GM10847 (cell line): Measurements from ENCODE around the gene SERTAD4.

Experiments
- POLR2A ChIP-seq: IDR thresholded peaks from 2 replicates; pipeline ENCODE4 v1.6.1; 2011; ENCODE audit not compliant: insufficient read length; ENCODE audit errors: extremely low read depth

Gene SERTAD4

DNA sequence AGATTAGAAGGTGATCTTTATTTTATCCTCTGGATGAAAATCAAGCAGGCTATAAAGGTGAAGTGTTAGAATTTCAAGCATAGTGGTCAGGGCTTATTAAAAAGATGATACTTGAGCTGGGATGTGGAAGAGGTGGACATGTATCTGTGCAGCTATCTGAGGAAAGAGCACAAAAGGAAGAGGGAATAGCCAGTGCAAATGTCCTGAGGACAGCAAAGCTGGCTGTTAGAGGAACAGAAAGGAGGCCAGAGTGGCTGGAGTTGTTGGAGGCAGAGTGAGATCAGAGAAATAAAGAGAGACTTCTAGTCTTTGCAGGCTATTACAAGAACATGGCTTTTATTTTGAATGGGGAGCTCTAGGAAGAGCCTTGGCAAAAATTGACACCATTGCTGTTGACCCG is 4.4 kb upstream of the SERTAD4 start:
- no peak for TF ChIP-seq POLR2A

DNA sequence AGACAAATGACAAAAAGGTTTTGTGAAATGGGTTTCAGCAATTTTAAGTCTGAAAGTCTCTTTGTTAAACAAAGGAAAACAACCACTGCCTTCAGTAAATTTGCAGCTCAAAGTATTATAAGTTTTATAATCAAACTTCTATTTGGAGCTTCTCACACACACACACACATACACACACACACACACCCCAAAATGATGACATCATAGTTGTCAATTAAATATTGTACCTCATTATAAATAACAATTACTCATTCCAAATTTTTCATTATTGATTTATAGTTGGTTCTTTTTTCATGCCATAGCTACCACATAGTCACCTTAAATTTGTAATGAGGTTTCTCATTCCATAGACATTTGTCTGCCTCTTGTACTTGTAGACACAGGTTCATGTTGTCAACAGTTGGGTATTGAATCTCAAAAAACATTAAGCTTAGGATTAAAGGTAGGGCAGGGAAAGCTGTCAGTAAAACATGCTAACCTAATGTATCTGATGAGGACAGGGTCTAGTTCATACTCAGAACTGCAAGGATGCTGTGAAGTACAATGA is 2.4 kb upstream of the SERTAD4 start:
- TF ChIP-seq POLR2A: no peak

DNA sequence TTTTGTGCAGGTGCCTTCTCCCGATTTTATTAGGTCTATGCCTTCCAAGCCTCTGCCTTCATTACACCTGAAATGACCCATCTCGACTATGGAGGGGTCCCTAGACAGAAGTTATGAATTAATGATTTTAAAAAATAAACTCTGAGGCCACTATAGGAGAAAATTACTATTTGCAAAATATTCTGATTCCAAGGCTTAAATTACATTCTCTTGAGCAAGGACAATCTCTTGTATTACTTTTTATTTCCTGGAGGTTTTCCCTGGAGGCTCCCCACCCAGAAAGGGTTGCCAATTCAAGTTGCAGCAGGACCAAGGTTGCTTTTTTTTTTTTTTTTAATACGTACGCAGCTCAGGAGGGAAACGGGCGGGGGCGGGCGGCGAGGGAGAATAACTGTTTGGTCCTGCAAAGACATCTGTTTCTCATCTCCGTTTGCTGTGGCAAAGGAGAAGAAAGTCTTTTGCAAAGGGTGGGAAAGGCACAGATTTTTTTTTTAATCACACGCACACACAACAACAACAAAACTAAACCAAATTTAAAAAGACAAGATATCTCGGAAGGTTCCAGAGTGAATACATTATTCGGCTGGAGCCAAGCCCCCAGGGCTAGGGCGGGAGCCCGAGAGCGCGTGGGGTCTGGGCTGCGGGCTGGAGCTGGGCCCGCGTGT is 618 bp upstream of the SERTAD4 start:
- no peak for TF ChIP-seq POLR2A

DNA sequence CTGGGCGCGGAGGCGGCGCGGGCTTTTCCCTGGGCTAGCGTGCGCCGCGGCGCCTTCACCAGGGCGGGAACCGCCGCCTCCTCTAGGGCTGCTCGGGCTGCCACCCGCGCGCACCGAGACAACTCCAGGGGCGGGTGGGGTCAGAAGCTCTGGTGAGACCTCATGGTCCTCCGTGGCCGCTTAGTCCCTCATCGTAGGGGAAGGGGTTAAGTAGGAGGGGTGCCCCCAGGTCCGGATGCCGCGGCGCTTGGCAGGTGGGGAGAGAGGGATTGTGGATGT is 559 bp downstream of the SERTAD4 start:
- no peak for TF ChIP-seq POLR2A

DNA sequence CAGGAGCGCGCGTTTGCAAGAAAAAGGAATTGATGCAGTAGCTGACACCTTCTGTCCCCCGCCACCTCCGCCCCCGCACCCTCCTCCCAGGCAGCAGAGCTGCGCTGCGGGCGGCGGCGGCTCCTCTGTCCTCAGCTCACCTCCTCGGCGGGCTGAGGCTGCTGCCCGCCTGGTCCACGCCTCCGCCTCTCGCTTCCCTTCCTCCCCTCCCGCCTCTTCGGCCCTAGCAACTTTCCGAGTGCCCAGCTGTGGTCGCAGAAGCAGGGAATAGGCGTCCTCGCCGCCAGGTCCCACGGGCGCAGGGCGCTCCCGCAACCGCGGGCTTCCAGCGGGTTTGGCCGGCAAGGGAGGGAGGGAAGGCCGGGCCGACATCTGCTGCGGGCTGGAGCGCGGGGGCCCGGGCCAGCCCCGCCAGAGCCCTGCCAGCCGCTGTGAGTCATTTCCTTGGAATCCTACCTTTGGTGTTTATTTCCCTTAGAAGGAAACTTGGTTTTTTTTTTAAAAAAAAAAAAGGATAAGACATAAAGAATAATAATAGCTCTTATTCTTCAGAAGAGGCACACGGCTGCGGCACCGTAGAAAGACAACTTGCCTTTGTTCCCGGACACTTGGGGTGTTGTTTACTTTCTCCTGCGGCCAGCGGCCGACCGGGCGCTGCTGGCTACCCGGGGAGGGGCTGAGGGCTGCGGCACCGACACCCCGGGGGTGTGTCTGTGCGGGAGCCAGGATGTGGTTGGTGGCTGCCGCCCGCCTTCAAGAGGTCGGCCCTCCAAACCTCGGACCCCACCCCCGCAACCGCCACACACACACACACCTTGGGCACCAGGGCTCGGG is 1.1 kb downstream of the SERTAD4 start:
- no peak for TF ChIP-seq POLR2A

DNA sequence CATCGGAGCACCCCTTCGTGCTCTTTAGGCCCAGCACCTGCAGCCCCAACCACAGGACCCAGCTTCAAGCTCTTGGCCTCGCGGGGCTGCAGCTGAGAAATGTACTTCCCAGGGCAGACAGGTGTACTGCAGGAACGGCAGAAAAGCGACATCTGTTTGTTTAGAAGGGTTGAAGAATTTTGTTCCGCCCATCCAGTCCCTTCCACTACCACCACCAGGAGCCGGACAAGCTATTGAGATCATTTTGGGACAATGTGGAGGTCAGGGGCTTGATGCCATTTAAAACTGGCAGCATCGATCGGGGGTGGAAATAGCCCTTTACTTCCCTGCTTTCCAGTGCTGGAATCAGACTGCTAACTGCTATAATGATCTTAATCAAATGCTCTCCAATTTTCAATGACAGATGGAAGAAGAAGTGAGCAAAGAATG is 1.7 kb downstream of the SERTAD4 start:
- TF ChIP-seq POLR2A: no peak

DNA sequence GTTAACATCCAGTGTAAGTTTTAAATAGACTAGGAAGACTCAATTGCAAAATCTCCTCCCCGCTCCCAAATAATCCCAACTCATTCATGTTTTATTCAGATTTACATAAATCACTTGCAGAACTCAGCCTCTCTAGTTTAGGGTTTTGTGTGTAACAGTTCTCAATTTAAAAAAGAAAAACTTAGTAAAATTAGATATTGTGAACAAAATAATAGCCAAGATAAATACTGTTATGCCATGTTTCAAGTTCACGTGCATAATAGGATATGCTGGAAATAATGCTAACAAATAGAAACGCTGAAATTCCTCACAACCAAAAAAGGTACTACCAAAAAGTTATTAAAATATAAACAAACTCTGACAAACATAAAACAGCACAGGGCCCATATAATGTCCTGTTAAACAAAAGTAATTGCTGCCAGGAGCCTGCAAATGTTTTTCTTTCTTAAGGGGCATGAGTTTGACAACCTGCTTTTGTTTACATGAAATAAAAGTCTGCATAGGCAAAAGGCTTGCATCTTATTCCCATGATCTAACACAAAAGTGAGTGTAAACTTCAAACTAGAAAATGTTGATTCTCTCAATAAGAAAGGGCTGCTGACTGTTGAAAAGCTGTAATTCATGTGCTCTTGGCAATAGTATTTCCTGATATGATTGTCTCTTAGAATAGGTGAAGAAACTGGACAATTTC is 2.9 kb downstream of the SERTAD4 start:
- no peak for TF ChIP-seq POLR2A

DNA sequence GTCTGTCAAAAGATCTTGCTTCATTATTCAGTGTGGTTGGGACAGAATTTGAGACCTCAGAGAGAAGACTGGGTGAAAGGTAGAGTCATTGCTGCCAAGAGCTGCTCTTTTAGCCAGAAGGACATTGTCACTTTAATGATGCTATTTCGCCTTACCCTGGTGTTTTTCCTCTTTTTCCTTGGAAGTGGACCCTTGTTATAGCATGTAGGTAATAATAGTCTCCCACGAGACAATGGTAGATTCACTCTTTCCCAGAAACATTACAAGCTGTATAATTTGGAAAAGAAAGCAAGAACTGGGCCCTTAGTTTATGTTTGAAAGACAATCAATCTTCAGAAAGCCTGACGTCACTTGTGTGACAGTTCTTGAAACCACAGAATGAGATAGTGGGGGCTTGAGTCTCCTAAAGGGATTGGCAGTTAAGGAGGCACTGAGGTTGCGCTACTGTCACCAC is 3.8 kb downstream of the SERTAD4 start:
- TF ChIP-seq POLR2A: no peak

DNA sequence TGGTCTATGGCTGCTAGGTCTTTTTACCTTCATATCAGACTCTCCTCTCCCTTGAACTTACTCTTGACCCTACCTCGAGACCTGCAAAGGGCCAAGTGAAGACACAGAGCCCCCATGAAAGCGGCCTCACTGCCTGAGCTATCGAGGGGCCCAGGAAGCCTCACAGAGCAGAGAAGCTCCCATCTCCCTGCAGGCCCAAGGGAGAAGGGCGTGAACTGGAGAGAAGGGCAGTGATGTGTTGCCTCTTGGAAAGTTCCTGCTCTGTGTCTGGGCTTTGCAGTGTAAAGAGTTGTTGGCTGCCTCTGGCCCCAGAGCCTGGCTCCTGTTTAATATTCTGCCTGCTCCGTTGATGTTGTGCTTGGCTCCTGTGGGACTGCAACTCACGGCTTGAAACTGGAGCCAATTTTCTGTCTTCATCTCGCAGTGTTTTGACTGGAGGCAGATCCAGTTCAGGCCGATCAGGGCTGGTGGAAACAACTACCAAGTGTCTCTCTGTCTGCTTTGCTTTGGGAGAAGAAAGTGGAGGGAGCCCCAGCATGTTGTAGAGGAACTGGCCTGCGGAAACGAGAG is 4.3 kb downstream of the SERTAD4 start:
- TF ChIP-seq POLR2A: no peak

DNA sequence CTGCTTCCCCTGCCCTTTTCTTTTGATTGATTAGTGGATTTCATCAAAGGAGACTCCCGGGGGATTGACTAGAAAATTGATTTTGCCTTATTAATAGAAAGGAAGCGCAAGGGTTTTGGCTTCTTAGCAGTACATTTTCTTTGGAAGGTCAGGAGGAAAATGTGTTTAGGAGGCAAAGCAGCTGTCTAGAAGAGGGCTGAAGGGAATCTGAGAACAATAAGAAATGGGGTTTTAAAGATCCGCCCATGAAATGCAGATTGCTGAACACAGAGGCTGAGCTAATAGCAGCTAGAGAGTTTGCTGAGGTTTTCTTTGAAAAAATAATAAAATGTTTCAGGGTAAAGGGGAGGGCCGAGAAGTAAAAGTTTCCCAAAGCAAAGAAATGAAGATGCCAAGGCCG is 4.9 kb downstream of the SERTAD4 start:
- TF ChIP-seq POLR2A: no peak

DNA sequence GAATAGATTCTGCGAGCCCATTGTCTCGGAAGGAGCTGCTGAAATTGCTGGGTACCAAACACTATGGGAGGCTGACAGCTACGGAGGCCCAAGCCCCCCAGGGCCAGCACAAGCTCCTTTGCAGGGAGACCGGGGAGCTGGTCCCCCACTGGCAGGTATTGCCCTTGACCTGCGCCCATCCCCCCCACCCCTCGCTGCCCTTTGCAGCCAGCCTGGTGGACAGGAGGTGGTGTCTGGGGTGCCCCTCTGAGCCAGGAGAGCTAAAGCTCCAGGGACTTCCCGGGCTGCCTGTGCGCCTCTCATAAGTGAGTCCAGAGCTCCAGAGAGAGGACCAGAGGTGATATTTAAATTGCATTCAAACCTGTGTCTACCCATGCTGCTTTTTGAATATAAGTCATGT is 5.4 kb downstream of the SERTAD4 start:
- TF ChIP-seq POLR2A: no peak

DNA sequence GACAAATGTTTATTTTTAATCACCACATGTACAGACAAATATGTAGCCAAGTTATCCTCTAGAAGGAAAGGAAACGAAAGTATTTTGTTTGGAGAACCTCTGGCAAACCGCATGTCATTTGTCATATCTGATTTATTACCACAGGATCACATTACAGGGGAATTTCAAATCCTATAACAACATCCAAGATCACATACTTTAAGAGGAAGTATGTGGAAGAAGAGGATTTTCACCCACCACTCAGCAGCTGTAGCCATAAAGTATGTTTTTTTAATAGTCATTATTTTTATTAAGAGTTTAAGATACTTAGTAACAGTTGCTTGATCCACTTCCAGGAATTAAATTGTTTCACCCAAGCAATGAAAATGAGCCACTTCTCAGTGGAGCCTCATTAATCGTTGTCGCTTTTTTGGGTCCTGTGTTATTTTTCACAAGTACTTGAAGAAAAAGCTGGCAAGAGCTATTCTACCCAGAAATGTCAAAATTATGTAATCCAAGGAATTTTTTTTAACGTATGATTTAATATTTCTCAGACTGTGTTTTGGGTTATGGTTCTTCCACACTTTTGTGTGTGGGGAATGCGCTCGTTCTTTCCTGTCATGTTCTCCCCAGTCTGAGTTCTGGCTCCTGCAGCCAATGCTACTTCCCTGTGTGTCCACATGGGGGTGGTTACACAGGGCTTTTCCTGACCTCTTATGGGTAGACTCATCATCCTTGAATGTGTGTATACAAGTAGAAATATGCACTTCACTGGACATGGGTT is 6.9 kb downstream of the SERTAD4 start:
- TF ChIP-seq POLR2A: no peak

DNA sequence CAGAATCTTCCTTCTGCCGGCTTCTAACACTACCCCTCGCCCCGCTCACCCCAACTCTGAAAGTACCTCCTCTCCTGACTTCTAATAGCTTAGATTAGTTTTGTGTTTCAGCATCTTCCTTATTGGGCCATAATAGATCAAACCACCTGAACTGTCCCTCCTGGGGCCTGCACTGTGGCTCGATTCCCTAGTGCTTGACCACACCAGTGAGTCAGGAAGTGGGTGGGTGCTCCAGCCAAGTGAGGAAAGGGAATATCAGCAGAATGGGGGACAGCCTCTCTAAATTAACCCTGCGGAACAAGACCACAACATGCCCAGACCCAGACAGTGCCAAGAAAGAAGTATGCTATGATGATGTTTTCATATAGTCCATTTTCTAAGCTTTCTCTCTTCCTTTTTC is 8.5 kb downstream of the SERTAD4 start:
- no peak for TF ChIP-seq POLR2A

DNA sequence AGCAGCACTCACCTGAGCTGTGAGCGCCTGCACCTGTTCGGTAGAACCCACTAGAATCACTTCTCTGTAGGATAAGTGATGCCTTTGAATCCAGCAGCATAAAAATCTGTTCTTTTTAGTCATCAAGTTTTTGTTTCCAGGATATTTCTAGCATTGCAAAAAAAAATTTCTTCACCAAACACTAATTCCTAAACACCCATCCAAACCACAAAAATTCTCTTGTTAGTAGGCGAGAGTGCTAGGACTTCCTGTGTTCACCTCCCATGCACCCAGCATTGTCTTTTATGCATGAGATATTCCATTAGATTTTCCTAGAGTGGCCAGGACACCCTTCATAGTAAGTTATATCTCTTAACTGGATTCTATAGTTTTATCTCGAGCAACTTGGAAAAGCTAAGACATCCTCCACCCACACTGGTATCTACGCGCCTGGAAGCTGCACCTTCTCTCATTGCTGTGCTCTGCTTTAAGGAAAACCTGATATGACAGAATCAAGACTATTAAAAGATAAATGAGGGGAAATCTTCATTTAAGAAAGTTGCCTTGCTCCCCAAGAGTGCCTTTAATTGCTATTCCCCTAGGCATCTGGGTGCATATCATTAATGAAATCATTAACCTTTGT is 12.3 kb downstream of the SERTAD4 start:
- no peak for TF ChIP-seq POLR2A
